Stimulated activated CD8-positive, alpha-beta memory T cell treated with anti-CD3 and anti-CD28 coated beads, Interleukin-7, amount 100 ng/mL, for 1 hour (primary cell): ENCODE data around the gene NCCRP1.

ENCODE experiments used
- DNase-seq, 2 donors: peaks; one replicate each; pipeline ENCODE4 v3.0.0-alpha.2; 2020; ENCODE audit warnings: low read depth in 2 of 2

NCCRP1 gene

GRCh38 chr19:39246951-39247669, 50.3 kb downstream of the NCCRP1 start:
- no peak for DNase-seq

- DNase-seq: no peak
Measured at GRCh38 chr19:39247701-39248664, 51.2 kb downstream of the NCCRP1 start.

GRCh38 chr19:39248806-39249205, 52.0 kb downstream of the NCCRP1 start, which contains the start of gene IFNL4:
IFNL4 (minus strand) TSS chr19:39248856.
- DNase-seq: no peak

GRCh38 chr19:39251081-39251480, 54.3 kb downstream of the NCCRP1 start:
- no peak for DNase-seq
